H1 (cell line): Measurements from ENCODE around the gene KIF26B.

ENCODE experiments used
- CHD2 ChIP-seq: IDR thresholded peaks from 2 replicates; pipeline ENCODE4 v1.6.1; 2012; ENCODE audit warnings: low read length, improper control_type of control experiment
- EZH2 ChIP-seq: fragments of 200-600 bp; sonication (generic); IDR thresholded peaks from 2 replicates; pipeline ENCODE4 v1.7.1; 2012; ENCODE audit warnings: low read depth, mild to moderate bottlenecking, moderate library complexity, low read length, inconsistent platforms; ENCODE audit not compliant: severe bottlenecking
- POLR2A ChIP-seq, 2 experiments: IDR thresholded peaks; 1 replicate in 1 of 2; 2 replicates in 1 of 2; pipeline ENCODE4 v1.6.1; 2011; ENCODE audit warnings: low read depth in 2 of 2, low read length in 2 of 2, mild to moderate bottlenecking in 2 of 2; ENCODE audit errors: control extremely low read depth in 1 of 2
- SAP30 ChIP-seq: fragments of 300-600 bp; sonication (generic); IDR thresholded peaks from 2 replicates; pipeline ENCODE4 v1.7.1; 2012; ENCODE audit warnings: low read length, moderate library complexity, mild to moderate bottlenecking, inconsistent platforms; ENCODE audit not compliant: insufficient read depth, insufficient replicate concordance
- TF ChIP-seq, protein P1 (sequence below), 3 experiments: IDR thresholded peaks; 1 replicate in 2 of 3; 2 replicates in 1 of 3; pipeline versions ENCODE4 v1.5.1 to v1.6.1; 2011; ENCODE audit warnings: low read length in 3 of 3, mild to moderate bottlenecking in 3 of 3, inconsistent platforms in 2 of 3, low read depth in 1 of 3, moderate library complexity in 1 of 3; ENCODE audit not compliant: insufficient read depth in 1 of 3; ENCODE audit errors: control extremely low read depth in 1 of 3

DNA sequence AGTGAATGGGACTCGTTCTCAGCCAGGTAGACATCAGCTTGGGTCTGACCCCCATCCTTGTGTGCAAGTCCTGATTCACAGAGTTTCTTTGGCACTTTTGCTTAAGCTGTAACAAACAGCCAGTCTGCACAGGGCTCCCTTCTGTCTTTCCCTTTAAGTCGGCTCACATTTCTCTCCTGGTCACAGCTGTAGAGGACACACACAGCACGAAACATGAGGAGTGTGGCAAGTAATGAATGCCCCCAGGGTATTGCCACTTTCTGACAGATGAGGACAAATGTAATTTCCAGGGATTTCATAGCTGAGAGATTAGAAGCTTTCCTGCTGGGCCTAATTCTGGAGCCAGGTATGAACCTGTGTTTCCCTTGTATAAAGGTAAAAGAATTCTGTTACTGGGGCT, 423.5 kb downstream of the KIF26B start:
- TF ChIP-seq, protein P1, sequence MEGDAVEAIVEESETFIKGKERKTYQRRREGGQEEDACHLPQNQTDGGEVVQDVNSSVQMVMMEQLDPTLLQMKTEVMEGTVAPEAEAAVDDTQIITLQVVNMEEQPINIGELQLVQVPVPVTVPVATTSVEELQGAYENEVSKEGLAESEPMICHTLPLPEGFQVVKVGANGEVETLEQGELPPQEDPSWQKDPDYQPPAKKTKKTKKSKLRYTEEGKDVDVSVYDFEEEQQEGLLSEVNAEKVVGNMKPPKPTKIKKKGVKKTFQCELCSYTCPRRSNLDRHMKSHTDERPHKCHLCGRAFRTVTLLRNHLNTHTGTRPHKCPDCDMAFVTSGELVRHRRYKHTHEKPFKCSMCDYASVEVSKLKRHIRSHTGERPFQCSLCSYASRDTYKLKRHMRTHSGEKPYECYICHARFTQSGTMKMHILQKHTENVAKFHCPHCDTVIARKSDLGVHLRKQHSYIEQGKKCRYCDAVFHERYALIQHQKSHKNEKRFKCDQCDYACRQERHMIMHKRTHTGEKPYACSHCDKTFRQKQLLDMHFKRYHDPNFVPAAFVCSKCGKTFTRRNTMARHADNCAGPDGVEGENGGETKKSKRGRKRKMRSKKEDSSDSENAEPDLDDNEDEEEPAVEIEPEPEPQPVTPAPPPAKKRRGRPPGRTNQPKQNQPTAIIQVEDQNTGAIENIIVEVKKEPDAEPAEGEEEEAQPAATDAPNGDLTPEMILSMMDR (IDR thresholded peaks at IDR 0.05; ENCODE audit: control extremely low read depth in 1 of 3, insufficient read depth in 1 of 3, low read depth in 1 of 3, low read length in 3 of 3), result no peak
- TF ChIP-seq CHD2 (no peak), SAP30 (no peak), POLR2A (IDR thresholded peaks at IDR 0.05; ENCODE audit: control extremely low read depth in 1 of 2, low read depth in 2 of 2, low read length in 2 of 2) (no peak), EZH2 (no peak)
